Loucy (cell line): ENCODE results near the gene FAM131C.

Experiments
- H2AFZ ChIP-seq: fragments of 200-600 bp; sonication (generic); 2 replicates; pipeline ENCODE4 v1.6.0; 2016; ENCODE audit warnings: antibody characterized with exemption, mild to moderate bottlenecking, low read length, moderate library complexity
- H3F3A ChIP-seq: fragments of 200-600 bp; 2 replicates; pipeline ENCODE4 v1.6.0; 2016; ENCODE audit warnings: antibody characterized with exemption, low read depth, mild to moderate bottlenecking
- H3K27me3 ChIP-seq: fragments of 200-600 bp; sonication (generic); 2 replicates; pipeline ENCODE4 v1.6.1; 2014; ENCODE audit warnings: low read length, mild to moderate bottlenecking; ENCODE audit not compliant: insufficient read depth, poor library complexity, severe bottlenecking
- H3K36me3 ChIP-seq: fragments of 200-600 bp; sonication (generic); 2 replicates; pipeline ENCODE4 v1.6.1; 2016; ENCODE audit warnings: low read length; ENCODE audit not compliant: insufficient read depth
- H3K4me1 ChIP-seq: fragments of 200-600 bp; sonication (generic); 2 replicates; pipeline ENCODE4 v1.5.1; 2014; ENCODE audit warnings: low read length, mild to moderate bottlenecking; ENCODE audit not compliant: insufficient read depth, poor library complexity, severe bottlenecking
- H3K4me2 ChIP-seq: fragments of 200-600 bp; sonication (generic); 2 replicates; pipeline ENCODE4 v1.6.0; 2014; ENCODE audit warnings: antibody characterized with exemption, low read length, low read depth, mild to moderate bottlenecking; ENCODE audit not compliant: poor library complexity, severe bottlenecking
- H3K4me3 ChIP-seq: fragments of 200-600 bp; sonication (generic); 2 replicates; pipeline ENCODE4 v1.5.1; 2014; ENCODE audit warnings: low read length, mild to moderate bottlenecking, mixed read lengths; ENCODE audit not compliant: poor library complexity, severe bottlenecking
- H3K79me2 ChIP-seq: fragments of 200-600 bp; sonication (generic); 2 replicates; pipeline ENCODE4 v1.6.1; 2014; ENCODE audit warnings: low read length; ENCODE audit not compliant: insufficient read depth
- H3K9ac ChIP-seq: fragments of 200-600 bp; sonication (generic); 2 replicates; pipeline ENCODE4 v1.6.0; 2014; ENCODE audit warnings: mild to moderate bottlenecking, low read depth, low read length, moderate library complexity; ENCODE audit not compliant: poor library complexity, severe bottlenecking
- H3K9me2 ChIP-seq: fragments of 200-600 bp; sonication (generic); replicated peaks from 2 replicates; pipeline ENCODE4 v1.6.1; 2016; ENCODE audit warnings: low read depth, low read length, mixed read lengths
- H3K9me3 ChIP-seq: fragments of 200-600 bp; sonication (generic); 2 replicates; pipeline ENCODE4 v1.6.1; 2014; ENCODE audit warnings: mild to moderate bottlenecking, antibody characterized with exemption, low read length, low read depth; ENCODE audit not compliant: insufficient read depth
- H4K20me1 ChIP-seq: fragments of 200-600 bp; sonication (generic); 2 replicates; pipeline ENCODE4 v1.6.0; 2014; ENCODE audit warnings: antibody characterized with exemption, low read length, mild to moderate bottlenecking; ENCODE audit not compliant: insufficient read depth, poor library complexity, severe bottlenecking
- CTCF ChIP-seq: fragments of 200-600 bp; sonication (generic); conservative IDR thresholded peaks from 2 replicates; pipeline ENCODE4 v1.5.1; 2014; ENCODE audit warnings: mild to moderate bottlenecking, antibody characterized with exemption, low read length
- EZH2phosphoT487 ChIP-seq: fragments of 200-600 bp; IDR thresholded peaks from 2 replicates; pipeline ENCODE4 v1.6.1; 2018; ENCODE audit warnings: antibody characterized with exemption, mild to moderate bottlenecking, moderate library complexity, borderline replicate concordance

The FAM131C gene

GRCh38 chr1:16019644-16020277, 53.7 kb downstream of the FAM131C start:
- Histone ChIP-seq H3K9me3 (no peaks in the 10 kb centered on the region), H3K27me3 (no peaks in the 10 kb centered on the region), H4K20me1 (no peaks in the 10 kb centered on the region), H2AFZ (no peak overlapping the region), H3K9me2 (no peaks in the 10 kb centered on the region), H3K4me3 (no peak overlapping the region), H3K4me1 (no peaks in the 10 kb centered on the region), H3K4me2 (no peak overlapping the region), H3F3A (no peaks in the 10 kb centered on the region), H3K9ac (no peak overlapping the region), H3K36me3 (no peaks in the 10 kb centered on the region), H3K79me2 (no peaks in the 10 kb centered on the region)
- no peak for TF ChIP-seq CTCF
- TF ChIP-seq EZH2phosphoT487: no peak

- no peaks in the 10 kb centered on the region for H3F3A ChIP-seq
- no peak overlapping the region for H3K4me3 ChIP-seq
- no peaks in the 10 kb centered on the region for H3K79me2 ChIP-seq
- H3K9me2 ChIP-seq: no peaks in the 10 kb centered on the region
- H3K9me3 ChIP-seq: no peaks in the 10 kb centered on the region
- H3K4me2 ChIP-seq: no peak overlapping the region
- no peaks in the 10 kb centered on the region for H3K27me3 ChIP-seq
- TF ChIP-seq EZH2phosphoT487: no peak
- TF ChIP-seq CTCF: no peak
- H3K4me1 ChIP-seq: no peaks in the 10 kb centered on the region
- H2AFZ ChIP-seq: no peak overlapping the region
- no peaks in the 10 kb centered on the region for H4K20me1 ChIP-seq
- H3K9ac ChIP-seq: no peak overlapping the region
- H3K36me3 ChIP-seq: no peaks in the 10 kb centered on the region
These were observed 54.5 kb downstream of the FAM131C start for GRCh38 chr1:16018749-16019643.

GRCh38 chr1:16018308-16018707, 55.1 kb downstream of the FAM131C start:
- Histone ChIP-seq H3K9me2 (no peaks in the 10 kb centered on the region), H3K36me3 (no peaks in the 10 kb centered on the region), H2AFZ (no peak overlapping the region), H3K4me1 (no peaks in the 10 kb centered on the region), H3K4me2 (no peak overlapping the region), H4K20me1 (no peaks in the 10 kb centered on the region), H3K79me2 (no peaks in the 10 kb centered on the region), H3K9me3 (no peaks in the 10 kb centered on the region), H3K9ac (no peak overlapping the region), H3K4me3 (no peak overlapping the region), H3F3A (no peaks in the 10 kb centered on the region), H3K27me3 (no peaks in the 10 kb centered on the region)
- TF ChIP-seq EZH2phosphoT487 (no peak), CTCF (no peak)
